GM21360 (cell line): ENCODE measurements around the gene STAB2.

Experiments
- ATAC-seq: cut with Tn5 transposase; IDR thresholded peaks from one replicate; pipeline ENCODE4 v1.9.1; 2021; ENCODE audit warnings: mild to moderate bottlenecking, moderate library complexity; ENCODE audit not compliant: unreplicated experiment

The STAB2 gene

DNA sequence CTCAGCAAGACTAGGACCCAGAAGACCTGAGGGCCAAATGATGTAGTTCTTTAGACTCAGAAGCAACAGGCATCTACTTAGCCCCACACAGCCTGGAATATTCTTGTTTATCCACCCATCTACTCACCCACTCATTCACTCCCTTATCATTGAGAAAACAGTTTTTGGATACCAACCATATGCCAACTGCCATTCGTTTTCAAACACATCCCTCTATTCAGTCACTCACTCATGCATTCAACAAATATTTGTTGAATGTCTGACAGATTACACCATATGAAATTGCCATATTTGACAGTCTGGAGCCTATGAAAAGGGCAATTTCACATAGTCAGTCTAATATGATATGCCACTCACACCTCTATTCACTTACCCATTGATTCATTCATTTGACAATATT, 150.8 kb downstream of the STAB2 start:
- no peak for ATAC-seq

DNA sequence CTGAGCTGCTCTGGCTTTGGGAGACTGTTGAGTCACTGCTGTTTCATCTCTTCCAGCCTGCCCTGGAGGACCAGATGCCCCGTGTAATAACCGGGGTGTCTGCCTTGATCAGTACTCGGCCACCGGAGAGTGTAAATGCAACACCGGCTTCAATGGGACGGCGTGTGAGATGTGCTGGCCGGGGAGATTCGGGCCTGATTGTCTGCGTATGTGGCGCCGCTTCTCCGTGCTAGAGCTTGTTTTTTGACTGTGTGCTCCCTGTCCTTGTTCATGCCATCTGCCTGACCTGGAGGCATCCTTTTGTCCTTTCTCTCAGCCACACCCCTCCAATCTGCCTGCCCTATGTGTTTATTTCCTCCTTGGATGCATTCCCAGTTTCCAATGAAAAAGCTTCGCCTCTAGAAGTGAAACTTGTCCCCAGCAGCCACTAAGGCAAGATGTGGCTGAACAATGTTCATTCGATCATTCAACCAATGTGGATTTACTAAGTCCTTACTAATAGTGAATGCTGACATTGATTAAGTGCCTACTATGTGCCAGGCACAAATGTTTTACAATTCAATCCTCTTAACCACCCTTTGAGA, 155.4 kb downstream of the STAB2 start:
- ATAC-seq = no peak

DNA sequence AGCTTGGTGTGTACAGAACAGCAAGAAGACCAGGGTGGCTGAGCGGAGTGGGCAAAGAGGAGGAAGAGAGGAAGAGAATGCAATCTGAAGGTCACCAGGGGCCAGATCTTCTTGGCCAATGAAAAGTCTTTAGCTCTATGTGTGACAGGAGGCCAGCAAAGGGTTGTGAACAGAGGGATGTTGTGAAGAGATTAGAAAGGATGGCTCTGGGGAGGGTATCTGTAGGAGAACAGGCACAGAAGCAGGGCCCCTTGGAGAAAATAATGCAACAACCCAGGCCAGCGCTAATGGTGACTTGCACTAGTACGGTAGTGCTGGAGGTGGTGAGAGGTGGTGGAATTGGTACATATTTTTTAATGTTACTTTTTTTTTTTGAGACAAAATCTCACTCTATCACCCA, 156.7 kb downstream of the STAB2 start:
- ATAC-seq = no peak

DNA sequence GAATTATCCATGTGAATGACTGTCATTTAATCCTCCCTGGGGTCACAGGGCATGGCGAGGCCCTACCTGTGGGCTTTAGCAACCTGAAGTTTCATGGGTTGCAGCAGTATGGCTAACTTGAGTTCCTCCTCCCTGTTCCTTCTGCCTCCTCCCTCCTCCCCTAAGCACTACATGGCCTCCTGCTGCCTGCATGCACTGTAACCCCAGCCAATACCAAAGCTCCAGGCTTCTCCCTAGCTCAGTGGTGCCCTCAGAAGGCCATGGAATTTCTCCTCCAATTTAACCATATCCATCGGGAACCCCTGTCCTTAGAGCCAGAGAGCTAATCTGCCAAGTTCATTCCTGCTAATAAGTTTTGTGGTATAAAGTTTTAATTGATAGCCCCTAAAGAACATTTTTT, 158.9 kb downstream of the STAB2 start:
- ATAC-seq = no peak

DNA sequence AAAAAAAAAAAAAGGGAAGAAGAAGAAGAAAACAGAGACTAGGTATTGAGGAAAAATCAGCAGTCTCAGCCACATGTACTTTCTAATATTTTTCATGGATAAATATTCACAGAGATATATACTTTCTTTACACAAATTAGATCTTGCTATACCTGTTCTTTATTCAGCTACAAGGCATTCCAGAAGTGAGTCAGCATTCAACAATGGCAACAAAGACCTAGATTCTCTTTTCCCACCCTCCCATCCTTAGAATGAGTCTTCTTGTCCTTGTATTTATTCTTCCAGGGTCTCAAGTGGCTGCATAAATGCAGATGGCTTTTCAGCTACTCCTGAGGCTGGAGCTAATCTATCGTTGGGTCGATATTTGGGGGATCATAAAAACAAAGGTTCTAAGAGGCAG, 160.9 kb downstream of the STAB2 start:
- ATAC-seq = no peak

DNA sequence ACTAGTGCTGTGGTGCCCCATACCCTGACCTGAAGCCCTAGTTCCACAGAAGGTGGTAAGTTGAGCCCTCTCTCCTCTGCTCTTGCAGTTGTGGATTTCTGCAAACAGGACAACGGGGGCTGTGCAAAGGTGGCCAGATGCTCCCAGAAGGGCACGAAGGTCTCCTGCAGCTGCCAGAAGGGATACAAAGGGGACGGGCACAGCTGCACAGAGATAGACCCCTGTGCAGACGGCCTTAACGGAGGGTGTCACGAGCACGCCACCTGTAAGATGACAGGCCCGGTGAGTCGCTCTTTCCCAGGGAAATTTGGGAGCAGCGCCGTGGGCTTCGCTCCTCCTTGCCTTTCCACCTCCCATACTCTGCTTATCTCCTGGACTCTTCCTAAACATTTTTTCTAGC, 161.8 kb downstream of the STAB2 start:
- no peak for ATAC-seq

DNA sequence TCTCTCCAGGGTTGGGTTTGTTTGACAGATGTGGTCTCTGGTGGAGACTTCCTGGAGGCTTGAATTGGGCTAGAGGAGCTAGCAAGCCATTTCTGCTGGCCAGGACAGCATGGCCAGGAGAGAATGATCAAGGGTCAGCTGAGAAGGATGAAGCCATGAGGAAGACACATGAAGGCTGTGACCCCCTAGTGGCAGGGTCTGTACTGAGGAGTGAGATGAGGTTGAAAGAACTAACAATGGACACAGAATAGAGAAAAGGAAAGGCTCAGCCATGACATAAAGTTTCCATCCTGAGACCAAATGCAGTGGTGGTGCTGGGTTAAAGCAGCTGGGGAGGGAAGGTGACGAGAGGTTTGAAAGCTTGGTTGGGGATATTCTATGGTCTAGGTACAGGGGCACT, 164.1 kb downstream of the STAB2 start:
- ATAC-seq = no peak

DNA sequence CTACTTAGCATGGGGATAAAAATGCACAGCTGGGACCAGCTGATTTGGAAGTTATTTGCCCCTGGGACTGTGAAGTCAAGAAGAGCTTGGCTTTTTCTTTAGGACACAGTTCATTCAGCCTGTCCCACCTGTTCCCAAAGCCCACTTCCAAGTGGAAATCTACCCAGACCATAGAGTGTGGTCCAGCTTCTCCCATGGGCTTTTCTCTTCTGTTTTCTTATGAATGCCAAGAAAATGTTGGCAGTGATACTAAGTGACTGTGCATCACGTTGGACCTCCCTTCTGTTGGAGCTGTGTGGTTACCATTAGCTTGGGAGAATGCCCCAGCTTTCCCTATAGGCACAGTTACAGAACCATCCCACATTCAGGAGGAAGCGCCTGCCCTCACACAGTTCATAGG, 164.5 kb downstream of the STAB2 start:
- no peak for ATAC-seq

DNA sequence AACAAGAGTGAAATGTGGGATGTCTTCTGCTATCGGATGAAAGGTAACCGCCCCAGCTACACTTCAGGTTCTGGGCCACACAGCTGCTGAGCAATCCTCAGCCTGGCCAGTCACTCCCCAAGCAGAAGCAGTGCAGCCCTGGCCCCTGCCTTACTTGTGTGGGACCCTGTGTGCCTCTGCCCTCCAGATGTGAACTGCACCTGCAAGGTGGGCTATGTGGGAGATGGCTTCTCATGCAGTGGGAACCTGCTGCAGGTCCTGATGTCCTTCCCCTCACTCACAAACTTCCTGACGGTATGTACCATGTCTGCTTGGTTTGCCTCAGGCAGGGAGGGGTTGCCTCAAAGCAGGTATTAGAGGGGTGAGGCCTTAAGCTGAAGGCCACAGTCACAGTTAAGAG, 168.4 kb downstream of the STAB2 start:
- ATAC-seq = no peak

DNA sequence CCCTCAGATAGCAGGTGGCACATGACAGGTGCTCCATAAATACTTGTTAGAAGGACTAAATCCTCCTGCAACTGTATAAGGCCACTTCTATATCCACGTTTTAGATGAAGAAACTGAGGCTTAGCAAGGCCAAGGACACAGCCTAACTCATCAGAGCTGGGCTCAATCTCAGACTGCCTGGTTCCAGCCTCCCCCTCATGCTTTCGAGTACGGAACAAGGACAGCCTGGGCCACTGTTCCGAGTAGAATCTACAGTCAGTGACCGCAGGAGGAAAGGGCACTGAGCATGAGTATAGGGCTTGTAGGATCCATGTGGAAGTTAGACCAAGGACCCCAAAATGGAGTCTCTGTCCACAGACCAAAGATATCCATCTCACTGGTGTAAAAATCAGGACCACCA, 169.4 kb downstream of the STAB2 start:
- no peak for ATAC-seq

DNA sequence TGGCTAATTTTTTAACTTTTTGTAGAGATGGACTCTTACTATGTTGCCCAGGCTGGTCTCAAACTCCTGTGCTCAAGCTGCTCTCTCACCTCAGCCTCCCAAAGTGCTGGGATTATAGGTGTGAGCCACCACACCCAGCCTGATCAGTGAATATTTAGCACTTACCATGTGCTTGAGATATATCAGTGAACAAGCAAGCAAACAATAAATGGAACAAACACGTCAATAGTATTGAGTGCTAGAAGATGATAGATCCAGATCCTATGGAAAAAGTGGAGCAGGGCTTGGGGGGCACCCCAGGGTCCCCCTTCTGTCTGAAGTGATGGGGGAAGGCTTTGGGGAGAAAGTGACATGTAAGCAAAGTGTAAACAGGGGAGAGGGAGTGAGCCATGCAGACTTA, 170.2 kb downstream of the STAB2 start:
- no peak for ATAC-seq

DNA sequence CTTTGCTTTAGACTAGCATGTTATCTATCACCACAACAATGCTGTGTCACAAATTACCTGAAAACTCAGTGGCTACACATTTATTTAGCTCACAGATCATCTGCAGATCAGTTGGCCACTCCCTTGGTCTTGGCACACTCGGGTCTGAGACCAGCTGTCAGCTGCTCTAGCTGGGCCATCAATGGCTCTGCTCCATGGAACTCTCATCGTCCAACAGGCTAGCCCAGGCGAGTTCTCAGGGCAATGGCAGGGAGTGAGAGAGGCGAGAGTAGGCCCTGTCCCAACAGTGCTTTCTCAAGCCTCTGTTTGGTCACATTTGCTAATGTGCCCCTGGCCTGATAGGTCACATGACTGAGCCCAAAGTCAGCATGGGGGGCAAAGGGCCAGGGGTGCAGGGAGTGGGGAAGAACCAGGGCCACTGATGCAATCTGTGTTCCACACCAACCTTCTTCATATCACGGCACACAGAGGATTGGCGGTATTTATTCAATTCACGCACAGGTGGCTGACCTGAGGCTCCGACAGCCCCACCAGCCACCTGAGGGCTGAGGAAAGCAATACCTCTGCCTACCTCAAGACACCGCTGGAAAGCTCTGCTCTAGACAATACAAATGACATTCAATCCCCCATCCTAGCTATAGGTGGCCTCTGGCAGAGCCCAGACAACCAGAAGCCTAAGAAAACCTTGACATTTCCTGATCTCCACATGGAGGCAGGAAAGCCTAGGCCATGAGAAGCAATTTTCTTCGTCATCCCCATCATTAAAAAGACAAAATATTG, 171.4 kb downstream of the STAB2 start:
- ATAC-seq = no peak

DNA sequence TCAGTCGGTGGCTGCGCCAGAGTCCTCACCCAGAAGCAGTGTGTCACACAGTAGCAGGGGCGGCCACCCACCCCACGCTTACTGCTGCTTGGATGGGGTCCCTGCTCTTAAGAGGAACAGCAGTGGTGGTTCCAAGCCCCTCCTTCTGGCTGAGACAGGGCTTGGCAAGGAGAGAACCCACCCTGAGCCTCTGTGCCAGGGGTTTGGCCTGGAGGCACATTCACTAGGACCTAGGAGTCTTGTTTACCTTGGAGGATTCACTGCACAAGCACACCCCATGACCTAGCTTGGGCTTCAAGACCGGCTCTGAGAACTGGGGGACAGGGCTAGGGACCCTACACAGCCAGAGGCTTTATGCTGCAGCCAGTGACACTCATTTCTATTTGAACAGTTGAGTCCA, 175.4 kb downstream of the STAB2 start:
- no peak for ATAC-seq

DNA sequence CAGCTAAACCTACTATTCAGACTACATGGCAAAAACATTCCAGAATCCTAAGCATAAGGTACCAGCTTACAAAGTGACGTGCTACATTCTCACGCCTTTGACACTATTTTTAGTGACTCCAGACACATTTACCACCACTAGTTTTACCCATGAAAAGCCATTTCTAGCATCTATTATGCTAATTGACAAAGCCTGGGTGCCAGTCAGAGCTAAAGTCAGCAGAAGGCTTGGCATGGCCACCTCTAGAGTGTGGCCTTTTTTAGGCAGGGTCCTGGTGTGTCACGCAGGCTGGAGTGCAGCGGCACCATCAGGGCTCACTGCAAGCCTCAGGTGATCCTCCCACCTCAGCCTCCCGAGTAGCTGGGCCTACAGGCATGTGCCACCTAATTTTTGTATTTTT, 178.2 kb downstream of the STAB2 start:
- ATAC-seq = no peak

DNA sequence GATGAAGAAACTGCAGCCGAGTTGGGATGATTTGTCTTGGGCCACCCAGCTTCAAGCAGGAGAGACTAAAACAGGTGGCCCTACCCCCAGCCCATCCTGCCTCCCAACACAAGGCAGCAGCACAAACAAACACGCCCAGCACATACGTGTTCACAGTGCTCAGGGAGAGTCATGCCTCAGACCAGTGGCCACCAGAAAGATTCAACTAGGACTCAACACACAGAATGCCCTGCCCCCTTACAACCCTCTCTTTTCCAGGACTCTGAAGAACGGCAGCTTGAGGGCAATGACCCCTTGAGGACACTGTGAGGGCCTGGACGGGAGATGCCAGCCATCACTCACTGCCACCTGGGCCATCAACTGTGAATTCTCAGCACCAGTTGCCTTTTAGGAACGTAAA, 179.0 kb downstream of the STAB2 start:
- ATAC-seq = no peak

DNA sequence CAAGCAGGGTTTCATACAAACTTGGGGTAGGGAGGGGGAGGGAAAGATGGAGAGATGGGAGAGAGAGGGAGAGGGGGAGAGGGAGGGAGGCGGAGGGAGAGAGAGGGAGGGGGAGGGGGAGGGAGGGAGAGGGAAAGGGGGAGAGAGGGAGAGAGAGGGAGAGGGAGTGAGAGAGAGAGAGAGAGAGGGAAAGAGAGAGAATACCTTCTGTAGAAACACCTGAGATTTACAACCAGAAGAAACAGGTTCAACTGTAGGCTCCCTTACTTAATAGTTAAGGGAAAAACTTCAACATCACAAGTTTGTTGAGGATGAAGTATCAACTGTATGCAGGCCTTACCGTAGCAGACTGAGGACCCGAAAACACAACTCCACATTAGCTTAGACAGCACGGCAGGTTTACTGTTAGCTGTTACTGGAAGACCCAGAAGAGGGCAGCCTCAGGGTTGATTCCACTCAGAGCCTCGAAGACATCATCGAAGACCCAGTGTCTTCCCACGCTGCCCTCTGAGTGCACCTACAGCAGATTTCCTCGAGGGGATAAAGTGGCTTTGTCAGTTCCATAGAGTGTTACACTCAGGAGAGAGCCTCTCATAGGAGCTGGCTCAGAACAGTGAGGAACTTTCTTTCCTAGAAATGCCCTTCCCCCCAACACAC, 181.5 kb downstream of the STAB2 start:
- ATAC-seq = no peak

DNA sequence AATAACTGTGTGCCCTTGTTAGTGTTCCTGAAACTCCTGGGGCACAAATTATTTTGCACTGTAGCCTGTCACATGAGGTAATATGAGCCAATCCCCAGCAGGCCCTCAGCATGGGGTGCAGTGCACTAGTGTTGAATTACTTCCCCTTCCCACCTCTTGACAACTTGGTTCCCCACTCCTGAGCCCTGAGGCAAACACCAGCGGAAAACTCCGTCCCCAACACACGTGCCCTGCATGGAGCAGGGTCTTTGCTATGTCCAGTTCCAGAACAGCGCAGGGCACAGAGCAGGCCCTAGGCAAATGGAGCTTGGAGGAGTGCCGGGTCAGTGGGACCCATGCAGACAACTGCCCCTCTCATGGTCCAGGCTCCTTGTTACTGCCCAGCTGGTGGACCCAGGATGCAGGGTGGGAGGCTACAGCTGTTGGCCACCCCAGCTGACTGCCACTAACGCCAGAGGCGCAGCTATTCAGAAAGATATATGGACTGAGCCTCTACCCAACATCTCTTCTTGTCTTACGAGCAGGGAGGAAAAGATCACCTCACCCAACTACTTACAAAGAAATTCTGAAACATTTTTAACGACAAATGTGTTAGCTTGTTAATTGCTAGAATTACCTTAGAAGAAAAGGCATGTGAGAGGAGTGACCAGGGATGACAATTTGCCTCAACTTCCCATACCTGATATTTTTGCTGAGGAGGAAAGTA, 182.3 kb downstream of the STAB2 start:
- ATAC-seq = no peak

DNA sequence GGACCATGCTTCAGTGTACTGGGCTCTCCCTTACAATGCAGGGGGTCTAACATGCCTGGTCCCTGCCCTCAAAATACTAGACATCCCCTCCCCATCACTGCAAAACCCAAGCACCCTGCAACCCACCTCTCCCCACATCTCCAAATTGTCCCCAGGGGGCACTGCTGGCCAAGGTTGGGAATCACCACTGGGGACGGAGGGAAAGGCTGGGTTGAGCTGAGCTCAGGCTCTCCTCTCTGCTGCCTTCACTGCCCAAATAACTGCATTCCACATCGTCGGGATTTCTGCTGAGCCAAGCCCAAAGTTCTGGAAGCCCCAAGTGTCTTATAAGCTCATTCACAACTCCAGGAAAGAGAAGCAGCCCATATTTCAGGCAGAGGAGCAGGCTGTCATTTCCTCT, 184.4 kb downstream of the STAB2 start:
- no peak for ATAC-seq

DNA sequence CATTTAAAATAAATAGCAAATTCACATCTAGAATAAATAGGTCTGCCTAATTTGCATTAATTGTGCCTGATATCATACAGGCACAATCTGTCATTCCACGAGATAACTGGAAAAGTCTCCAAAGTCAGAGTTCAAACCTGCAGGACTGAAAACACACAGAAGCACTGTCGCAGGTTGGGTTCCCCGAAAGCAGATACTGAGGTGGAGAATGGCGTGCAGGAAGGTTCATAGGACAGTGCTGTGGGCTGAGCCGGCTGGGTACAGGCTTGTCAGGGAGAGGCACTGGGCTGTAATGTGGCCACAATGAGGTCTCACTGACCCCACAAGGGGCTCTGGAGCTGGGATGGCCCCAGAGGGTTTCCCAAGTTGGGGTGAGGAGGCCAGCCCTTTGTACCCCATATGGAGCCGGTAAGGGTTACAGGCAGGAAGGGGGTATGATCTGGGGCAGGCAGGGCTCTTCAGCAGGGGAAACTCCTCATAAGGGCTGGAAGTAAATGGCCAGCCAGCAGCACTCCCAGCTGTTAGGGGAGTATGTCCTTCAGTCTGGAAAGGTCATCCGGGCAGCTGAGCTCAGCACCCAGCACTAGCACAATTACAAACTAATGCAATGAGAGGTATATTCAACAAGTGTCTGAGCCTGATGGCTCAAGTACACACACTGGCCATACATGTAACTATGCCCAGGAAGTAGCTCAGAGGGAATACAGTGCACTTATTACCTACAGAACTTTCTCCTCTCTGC, 185.5 kb downstream of the STAB2 start:
- no peak for ATAC-seq

DNA sequence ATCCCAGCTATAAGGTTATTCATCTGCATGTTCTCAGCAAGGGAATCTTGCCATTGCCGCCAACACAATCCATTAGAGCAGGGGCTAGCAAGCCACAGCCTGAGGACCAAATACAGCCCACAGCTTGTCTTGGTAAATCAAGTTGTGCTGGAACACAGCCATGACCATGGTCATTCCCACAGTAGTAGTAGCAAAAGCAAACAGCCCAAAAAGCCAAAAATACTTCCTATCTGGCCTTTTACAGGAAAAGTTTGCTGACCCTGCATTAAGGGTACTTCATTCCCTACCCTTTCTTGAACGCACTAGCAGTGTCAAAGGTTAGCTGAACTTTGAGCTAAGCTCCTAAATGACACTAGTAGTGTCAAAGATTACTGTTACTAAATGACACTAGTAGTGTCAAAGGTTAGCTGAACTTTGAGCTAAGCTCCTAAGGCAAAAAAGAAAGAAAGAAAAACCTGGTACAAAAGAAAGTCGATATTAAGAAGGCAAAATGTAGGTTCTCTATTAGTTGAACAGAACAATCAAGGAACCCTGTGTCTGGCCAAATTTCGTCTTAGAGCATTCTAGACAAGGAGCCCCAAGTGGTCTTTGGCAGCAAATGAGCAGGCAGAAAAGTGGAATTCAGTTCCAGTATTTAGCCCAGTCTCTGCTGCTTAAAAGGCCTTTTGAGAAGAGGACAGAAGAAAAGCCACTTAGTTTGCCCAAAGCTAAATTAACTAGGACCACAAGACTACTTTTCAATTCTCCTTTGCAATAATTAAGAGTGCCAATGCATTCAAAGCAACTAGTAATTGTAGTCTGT, 186.2 kb downstream of the STAB2 start:
- no peak for ATAC-seq
